Measurements from ENCODE around the gene HDAC11.
A peak's percentile ranks its signal among the peaks of the same experiment; 100 is the strongest.

Gene HDAC11

GRCh38 chr3:13545952-13546454, 65.9 kb downstream of the HDAC11 start:
- DNase-seq = no peak

- no peak for DNase-seq
Measured at GRCh38 chr3:13546667-13547171, 66.6 kb downstream of the HDAC11 start.

GRCh38 chr3:13547591-13548371, 67.7 kb downstream of the HDAC11 start:
- no peak for DNase-seq

GRCh38 chr3:13548696-13549622, 68.9 kb downstream of the HDAC11 start, which contains the start of gene FBLN2:
Gene FBLN2 (plus strand): TSS chr3:13549125. CDS start chr3:13570356, 21,231 bp downstream.
- DNase-seq = peak in 1 of 2 experiments; percentile 10

GRCh38 chr3:13549623-13550422, 69.7 kb downstream of the HDAC11 start:
- no peak for DNase-seq

- DNase-seq = no peak
Measured at GRCh38 chr3:13550423-13550690, 70.3 kb downstream of the HDAC11 start.

- no peak for DNase-seq
Measured at GRCh38 chr3:13550791-13551360, 70.8 kb downstream of the HDAC11 start.

GRCh38 chr3:13552857-13553652, 72.9 kb downstream of the HDAC11 start:
- DNase-seq = no peak

GRCh38 chr3:13553686-13554085, 73.6 kb downstream of the HDAC11 start:
- no peak for DNase-seq

GRCh38 chr3:13555753-13556152, 75.6 kb downstream of the HDAC11 start:
- DNase-seq = no peak
